Measurements from ENCODE around the gene PCYT2.

GRCh38 chr17:81879121-81879520, 32.1 kb downstream of the PCYT2 start:
- TF ChIP-seq CTCF (conservative IDR thresholded peaks at IDR 0.05; ENCODE audit: low read depth, low read length) (no peak), EZH2 (IDR thresholded peaks at IDR 0.05; ENCODE audit: borderline replicate concordance, low read depth, low read length, poor library complexity, severe bottlenecking) (no peak)
